ENCODE data around the gene SLC11A2. TPM values are rescaled to one million over a fixed set of nuclear protein-coding genes. Genes with fewer than 3 reads are reported as not detected.

The SLC11A2 gene
- total and polyA plus RNA-seq, 2 experiments from 2014 or later: 44.3 to 63.8 TPM

DNA sequence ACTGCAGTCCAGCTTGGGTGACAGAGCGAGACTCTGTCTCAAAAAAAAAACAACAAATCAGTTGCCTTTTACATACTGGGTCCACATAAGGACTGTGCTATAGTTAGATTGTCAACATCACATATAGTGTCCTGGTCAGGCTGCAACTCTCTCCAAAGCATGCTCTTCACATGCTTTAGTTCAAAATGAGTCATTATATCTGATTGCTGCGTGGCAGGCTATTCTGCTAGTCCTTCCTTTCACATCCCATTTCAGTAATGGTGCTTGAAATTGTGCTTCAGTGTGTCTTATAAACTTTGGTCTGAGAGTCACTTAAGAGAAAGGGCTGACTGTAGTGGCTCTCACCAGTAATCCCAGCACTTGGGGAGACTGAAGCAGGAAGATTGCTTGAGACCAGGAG, 28.9 kb upstream of the SLC11A2 start:
- Histone ChIP-seq H3K27me3 (no peaks in the 10 kb centered on the region), H3K79me2 (peaks cover 12% of the 10 kb centered on the region), H3K36me3 (replicated peaks; ENCODE audit: insufficient read depth, low read depth) (no peaks in the 10 kb centered on the region), H2AFZ (no peak overlapping the region), H4K20me1 (ENCODE audit: insufficient read depth, poor library complexity, severe bottlenecking) (no peaks in the 10 kb centered on the region), H3K4me1 (ENCODE audit: insufficient read depth) (no peaks in the 10 kb centered on the region), H3K4me2 (no peak overlapping the region), H3K9me2 (replicated peaks; ENCODE audit: insufficient read depth) (no peaks in the 10 kb centered on the region), H3K9me3 (ENCODE audit: low read depth) (no peaks in the 10 kb centered on the region), H3K27ac (no peak overlapping the region), H3K4me3 (no peak overlapping the region)
- TF ChIP-seq EZH2phosphoT487 (IDR thresholded peaks at IDR 0.05; ENCODE audit: low read depth, severe bottlenecking, unreplicated experiment) (no peak), EZH2 (IDR thresholded peaks at IDR 0.05; ENCODE audit: borderline replicate concordance) (no peak)
- TF ChIP-seq, protein P1, sequence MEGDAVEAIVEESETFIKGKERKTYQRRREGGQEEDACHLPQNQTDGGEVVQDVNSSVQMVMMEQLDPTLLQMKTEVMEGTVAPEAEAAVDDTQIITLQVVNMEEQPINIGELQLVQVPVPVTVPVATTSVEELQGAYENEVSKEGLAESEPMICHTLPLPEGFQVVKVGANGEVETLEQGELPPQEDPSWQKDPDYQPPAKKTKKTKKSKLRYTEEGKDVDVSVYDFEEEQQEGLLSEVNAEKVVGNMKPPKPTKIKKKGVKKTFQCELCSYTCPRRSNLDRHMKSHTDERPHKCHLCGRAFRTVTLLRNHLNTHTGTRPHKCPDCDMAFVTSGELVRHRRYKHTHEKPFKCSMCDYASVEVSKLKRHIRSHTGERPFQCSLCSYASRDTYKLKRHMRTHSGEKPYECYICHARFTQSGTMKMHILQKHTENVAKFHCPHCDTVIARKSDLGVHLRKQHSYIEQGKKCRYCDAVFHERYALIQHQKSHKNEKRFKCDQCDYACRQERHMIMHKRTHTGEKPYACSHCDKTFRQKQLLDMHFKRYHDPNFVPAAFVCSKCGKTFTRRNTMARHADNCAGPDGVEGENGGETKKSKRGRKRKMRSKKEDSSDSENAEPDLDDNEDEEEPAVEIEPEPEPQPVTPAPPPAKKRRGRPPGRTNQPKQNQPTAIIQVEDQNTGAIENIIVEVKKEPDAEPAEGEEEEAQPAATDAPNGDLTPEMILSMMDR (IDR thresholded peaks at IDR 0.05; ENCODE audit: poor library complexity): no peak
- DNase-seq (ENCODE audit: low spot score): no peak
- WGBS (ENCODE audit: low lambda C conversion rate, missing lambda C conversion rate): 90% methylated on average over 2 of the region's 2 CpGs

DNA sequence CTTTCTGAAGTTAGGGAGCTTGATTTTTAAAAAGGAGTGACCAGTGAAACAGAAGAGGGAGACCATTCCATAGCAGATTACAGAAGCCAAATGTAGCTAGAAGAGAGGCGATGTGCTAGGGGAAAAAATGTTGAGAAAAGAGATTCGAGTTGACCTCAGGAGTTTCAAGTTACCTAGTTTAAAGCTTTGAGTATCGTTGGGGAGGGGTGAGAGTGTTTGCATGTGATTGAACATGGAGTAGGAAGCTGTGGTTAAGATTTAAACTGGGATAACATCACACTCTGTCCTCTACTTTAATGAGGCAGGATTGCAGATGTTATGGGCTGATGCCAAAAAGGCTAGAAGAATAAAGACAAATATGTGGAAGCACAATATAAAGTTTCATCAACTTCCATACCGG, 25.6 kb upstream of the SLC11A2 start:
- peaks cover 8% of the 10 kb centered on the region for H3K4me1 ChIP-seq (ENCODE audit: insufficient read depth)
- H2AFZ ChIP-seq: no peak overlapping the region
- H3K27me3 ChIP-seq: no peaks in the 10 kb centered on the region
- DNase-seq (ENCODE audit: low spot score): no peak
- H3K79me2 ChIP-seq: peaks cover 31% of the 10 kb centered on the region
- no peak overlapping the region for H3K4me3 ChIP-seq
- H3K36me3 ChIP-seq (replicated peaks; ENCODE audit: insufficient read depth, low read depth): no peaks in the 10 kb centered on the region
- no peak overlapping the region for H3K4me2 ChIP-seq
- no peak overlapping the region for H3K27ac ChIP-seq
- H4K20me1 ChIP-seq (ENCODE audit: insufficient read depth, poor library complexity, severe bottlenecking): no peaks in the 10 kb centered on the region
- H3K9me3 ChIP-seq (ENCODE audit: low read depth): no peaks in the 10 kb centered on the region
- TF ChIP-seq EZH2phosphoT487 (IDR thresholded peaks at IDR 0.05; ENCODE audit: low read depth, severe bottlenecking, unreplicated experiment) (no peak), EZH2 (IDR thresholded peaks at IDR 0.05; ENCODE audit: borderline replicate concordance) (no peak)
- TF ChIP-seq, protein P1 (IDR thresholded peaks at IDR 0.05; ENCODE audit: poor library complexity): no peak
- 72% methylated on average over 4 of the region's 4 CpGs for WGBS (ENCODE audit: low lambda C conversion rate, missing lambda C conversion rate)
- H3K9me2 ChIP-seq (replicated peaks; ENCODE audit: insufficient read depth): no peaks in the 10 kb centered on the region

DNA sequence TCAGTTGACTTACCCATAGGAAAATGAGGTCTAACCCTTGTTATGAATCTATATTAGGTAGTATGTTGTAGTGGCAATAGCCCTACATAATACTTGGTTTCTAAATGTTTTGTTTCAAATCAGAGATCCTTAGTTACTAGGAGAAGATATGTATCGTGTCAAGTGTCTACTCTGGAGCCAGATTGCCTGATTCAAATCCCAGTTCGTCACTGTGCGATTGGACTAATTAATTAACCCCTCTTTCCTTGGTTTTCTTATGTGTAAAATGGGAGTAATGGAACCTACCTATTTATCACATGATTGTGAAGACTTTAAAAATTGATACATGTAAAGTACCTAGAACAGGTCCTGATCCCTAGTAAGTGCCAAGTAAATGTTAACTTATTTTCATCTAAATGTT, 23.3 kb upstream of the SLC11A2 start:
- Histone ChIP-seq H3K4me2 (peak overlapping the region; percentile 95), H3K79me2 (peaks cover 32% of the 10 kb centered on the region), H3K9me2 (replicated peaks; ENCODE audit: insufficient read depth) (no peaks in the 10 kb centered on the region), H3K4me1 (ENCODE audit: insufficient read depth) (peaks cover 8% of the 10 kb centered on the region), H3K4me3 (peak overlapping the region; percentile 49), H4K20me1 (ENCODE audit: insufficient read depth, poor library complexity, severe bottlenecking) (no peaks in the 10 kb centered on the region), H2AFZ (no peak overlapping the region), H3K27me3 (no peaks in the 10 kb centered on the region), H3K9me3 (ENCODE audit: low read depth) (no peaks in the 10 kb centered on the region), H3K36me3 (replicated peaks; ENCODE audit: insufficient read depth, low read depth) (no peaks in the 10 kb centered on the region), H3K27ac (no peak overlapping the region)
- no peak for DNase-seq (ENCODE audit: low spot score)
- 92% methylated on average over 3 of the region's 3 CpGs for WGBS (ENCODE audit: low lambda C conversion rate, missing lambda C conversion rate)
- no peak for TF ChIP-seq EZH2 (IDR thresholded peaks at IDR 0.05; ENCODE audit: borderline replicate concordance)
- TF ChIP-seq EZH2phosphoT487 (IDR thresholded peaks at IDR 0.05; ENCODE audit: low read depth, severe bottlenecking, unreplicated experiment): no peak
- TF ChIP-seq, protein P1 (IDR thresholded peaks at IDR 0.05; ENCODE audit: poor library complexity): no peak
